RKO (cell line): ENCODE data around the gene BCL7A.
"Not testable (repeated sequence)": the region's sequence is repeated elsewhere in the genome, so short reads cannot be mapped to it uniquely, and the experiment has no call there.

Source experiments
- DNase-seq: peaks from one replicate; pipeline ENCODE4 v3.0.0-alpha.2; 2016; ENCODE audit warnings: low spot score

Gene BCL7A

DNA sequence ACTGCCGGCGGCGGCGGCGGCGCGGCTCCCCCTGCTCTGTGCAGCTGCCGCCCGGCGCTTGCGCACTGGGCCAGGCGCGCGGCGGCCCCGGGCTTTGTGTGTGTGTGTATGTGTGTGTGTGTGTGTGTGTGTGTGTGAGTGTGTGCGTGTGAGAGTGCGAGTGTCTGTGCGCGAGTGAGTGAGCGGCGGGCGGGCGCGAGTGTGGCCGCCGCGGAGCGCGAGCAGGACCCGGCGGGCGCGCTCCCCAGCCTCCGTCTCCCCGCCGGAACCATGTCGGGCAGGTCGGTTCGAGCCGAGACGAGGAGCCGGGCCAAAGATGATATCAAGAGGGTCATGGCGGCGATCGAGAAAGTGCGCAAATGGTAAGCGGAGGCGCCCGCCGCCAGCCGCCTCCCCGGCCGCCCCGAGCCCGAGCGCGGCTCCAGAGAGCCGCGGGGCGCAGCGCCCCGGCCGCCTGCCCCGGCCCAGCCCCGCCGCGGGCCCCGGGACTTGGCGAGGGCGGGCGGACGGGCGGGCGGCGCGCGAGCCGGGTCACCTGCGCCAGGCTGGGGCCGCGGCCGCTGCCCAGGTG is at the start of gene BCL7A:
Gene BCL7A (plus strand): TSS at position 63 of the 571 bp plus-strand sequence. CDS start 208 bp downstream, at position 271.
- peak; percentile 67 for DNase-seq

DNA sequence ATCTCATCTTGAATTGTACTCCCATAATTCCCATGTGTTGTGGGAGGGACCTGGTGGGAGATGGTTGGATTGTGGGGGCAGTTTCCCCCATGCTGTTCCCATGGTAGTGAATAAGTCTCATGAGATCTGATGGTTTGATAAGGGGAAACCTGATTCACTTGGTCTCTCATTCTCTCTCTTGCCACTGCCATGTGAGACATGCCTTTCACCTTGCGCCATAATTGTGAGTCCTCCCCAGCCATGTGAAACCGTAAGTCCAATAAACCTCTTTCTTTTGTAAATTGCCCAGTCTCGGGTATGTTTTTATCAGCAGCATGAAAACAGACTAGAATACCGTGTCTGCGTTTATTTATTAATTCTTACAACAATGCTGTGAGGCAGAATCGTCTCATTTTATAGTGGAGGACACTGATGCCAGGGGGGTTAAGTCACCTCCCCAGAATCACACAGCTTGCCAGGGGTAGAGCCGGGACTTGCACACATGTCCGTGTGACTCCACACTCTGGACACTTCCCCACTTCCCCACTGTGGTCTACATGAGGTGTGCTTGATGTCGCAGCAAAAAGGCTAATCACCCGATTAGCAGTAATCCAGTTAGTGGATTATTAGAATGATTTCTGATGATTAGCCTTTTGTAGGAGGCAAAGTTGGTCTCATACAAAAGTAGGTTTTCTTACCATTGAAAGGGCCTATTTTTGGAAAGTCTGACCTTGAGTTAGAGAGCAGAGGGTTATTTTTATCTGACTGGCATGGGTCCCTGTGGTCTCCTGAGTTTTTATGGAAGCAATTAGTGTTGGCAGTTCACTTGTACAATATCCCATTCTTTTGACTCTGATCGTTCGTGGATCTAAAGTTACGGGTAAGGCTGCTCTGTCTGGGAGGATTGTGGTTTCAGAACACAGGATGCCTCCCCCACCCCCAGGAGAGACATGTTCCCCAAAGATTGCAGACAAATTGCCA is 47.4 kb upstream of the BCL7A start:
- DNase-seq: no peak

DNA sequence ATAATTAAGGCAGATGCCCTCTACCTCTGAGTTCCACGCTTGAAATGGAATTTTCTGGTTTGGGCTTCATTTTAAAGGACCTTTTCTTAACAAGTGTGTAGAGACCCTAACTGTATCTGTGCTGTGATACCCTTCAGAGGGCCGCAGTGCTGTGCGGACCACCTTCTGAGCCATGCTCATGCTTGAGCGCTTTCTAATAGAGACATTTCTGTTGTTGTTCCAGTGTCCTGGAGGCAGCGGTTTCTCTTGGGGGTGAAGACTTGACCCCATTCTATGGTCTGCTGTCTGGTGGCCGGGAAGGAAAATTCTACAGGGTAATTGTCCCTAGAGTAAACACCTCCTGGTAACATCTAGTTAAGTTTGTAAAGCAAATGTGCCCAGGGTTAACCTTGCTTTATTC is 46.7 kb upstream of the BCL7A start:
- no peak for DNase-seq

DNA sequence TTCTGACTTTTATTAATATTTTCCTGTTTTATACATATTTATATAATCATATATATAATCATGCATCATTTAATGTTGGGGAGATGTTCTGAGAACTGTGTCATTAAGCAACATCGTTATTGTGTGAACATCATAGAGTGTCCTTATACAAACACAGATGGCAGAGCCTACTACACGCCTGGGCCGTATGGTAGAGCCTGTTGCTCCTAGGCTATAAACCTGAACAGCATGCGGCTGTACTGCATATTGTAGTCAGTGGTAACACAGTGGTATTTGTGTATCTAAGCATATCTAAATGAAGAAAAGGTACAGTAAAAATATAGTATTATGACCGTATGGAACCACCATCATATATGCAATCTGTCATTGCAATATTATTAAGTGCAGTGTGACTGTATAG is 44.7 kb upstream of the BCL7A start:
- DNase-seq: no peak

DNA sequence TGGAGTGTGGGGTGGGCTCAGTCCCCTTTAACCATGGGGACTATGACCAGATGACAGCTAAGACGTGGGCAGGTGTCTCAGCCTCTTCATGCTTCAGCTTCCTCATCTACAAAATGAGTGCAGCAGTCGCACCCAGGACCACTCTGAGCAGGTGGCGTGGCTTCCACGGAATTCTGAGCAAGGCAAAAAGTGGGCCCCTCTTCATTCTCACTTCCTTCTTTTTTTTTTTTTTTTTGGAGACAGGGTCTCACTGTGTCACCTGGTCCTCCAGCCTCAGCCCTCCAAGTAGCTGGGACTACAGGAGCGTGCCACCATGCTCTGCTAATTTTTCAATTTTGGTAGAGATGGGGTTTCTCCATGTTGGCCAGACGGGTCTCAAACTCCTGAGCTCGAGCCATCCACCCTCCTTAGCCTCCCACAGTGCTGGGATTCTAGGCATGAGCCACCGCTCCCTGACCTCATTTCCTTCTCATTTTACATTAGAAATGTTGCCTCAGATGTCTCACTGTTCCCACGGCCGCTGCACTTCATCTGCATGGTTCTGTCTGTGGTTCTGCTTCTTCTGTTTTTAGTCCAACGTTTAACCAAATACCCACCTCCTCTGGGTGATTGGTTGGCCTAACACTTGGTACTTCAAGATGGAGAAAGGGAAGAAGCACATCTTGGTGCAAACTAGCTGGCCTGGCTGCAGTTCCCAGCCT is 41.3 kb upstream of the BCL7A start:
- DNase-seq: peak; percentile 14

DNA sequence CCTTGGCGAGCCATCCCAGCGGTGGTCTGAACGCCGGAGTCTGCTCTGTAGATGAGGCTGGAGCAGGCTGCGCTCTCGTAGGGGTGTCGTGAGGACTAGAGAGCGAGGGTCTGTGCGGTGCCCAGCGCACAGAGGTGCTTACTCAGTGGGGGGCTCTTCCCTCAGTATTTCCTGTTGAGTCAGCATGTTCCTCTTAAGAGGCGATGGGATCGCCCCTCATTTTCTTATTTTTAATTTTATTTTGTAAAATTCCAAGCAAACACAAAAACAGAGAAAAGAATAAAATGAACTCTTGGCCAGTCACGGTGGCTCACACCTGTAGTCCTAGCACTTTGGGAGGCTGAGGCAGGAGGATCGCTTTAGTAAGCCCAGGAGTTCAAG is 40.8 kb upstream of the BCL7A start:
- no peak for DNase-seq

DNA sequence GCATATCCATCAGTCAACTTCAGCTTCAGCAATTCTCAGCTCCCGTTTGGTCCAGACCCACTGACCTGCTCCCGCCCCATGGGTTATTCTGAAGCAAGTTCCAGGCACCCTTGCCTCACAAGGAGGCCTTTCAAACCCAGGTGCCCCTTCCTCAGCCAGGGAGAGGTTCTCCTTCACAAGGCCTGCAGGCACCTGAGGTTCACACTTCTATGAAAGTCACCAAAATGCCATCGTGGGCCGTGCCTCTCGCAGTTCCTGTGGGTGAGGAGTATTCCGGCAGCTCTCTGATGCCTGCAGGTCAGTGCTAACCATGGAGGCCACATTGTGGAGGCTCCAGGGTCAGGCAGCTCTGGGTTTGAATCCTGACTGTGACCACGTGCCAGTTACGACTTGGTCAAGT is 40.2 kb upstream of the BCL7A start:
- DNase-seq: no peak

DNA sequence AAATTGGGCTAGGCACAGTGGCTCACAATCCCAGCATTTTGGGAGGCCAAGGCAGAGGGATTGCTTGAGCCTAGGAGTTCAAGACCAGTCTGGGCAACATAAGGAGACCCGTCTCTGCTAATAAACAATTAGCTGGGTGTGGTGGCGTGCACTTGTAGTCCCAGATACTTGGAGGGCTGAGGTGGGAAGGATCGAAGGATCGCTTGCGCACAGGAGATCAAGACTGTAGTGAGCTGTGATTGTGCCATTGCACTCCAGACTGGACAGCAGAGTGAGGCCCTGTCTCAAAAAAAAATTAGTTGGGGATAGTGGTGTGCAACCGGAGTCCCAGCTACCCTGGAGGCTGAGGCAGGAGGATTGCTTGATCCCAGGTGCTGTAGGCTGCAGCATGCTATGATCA is 38.7 kb upstream of the BCL7A start:
- no peak for DNase-seq

DNA sequence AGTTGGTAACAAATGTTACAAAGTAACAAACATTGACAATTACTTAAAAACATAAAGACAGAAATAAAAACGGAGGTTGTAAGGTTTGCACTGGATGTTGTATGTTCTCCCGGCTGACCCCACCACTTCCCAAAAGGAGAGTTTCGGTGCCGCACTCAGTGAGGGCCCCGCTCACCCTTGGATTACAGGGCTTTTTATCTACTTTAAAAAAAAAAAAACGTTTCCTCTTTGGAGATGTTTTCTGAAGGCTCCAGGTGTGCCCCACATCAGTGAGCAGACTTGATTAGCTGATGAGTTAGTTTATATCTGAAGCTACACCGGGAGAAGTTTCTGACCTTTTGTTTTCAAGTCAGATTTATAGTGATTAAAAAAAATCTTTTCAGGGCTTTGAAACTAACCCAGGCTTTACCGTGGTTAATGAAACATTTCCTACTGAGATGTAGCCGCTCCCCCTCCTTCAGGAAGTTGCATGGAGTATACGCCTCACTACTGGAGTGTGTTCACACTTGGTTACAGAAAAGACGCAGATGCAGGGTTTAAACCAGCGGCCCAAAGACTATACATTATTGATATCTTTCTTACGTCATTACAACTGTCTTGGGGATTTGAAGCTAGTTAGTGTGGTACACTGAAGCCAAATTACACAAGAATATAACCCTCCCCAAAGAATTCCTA is 38.0 kb upstream of the BCL7A start:
- no peak for DNase-seq

DNA sequence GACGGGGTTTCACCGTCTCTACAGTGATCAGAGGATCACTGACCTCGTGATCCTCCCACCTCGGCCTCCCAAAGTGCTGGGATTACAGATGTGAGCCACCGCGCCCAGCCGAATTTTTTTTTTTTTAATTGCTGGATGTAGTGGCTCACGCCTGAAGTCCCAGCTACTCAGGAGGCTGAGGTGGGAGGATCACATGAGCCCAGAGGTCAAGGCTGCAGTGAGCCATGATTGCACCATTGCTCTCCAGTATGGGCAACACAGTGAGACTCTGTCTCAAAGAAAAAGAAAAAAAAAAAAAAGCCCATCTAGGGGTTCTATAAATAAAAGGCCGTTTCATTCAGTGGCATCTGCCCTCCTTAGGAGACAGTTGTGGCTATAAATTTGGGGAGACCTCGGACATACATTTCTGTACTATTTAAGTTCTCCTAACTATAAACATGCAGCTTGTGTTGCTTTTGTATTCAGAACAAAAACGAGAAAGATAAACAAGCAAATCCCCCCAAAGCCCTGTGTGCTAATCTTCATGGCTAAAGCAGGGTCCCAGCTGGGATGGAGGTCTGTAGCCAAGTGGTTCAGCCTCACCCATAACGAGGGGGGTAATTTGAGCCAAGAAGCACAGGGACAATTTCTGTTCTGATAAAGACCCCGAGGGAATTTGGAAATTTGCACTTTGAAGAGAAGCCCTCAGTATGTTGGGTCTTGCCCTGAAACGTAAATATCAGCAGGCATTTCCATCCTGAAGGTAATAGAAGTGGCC is 35.0 kb upstream of the BCL7A start:
- DNase-seq: no peak

DNA sequence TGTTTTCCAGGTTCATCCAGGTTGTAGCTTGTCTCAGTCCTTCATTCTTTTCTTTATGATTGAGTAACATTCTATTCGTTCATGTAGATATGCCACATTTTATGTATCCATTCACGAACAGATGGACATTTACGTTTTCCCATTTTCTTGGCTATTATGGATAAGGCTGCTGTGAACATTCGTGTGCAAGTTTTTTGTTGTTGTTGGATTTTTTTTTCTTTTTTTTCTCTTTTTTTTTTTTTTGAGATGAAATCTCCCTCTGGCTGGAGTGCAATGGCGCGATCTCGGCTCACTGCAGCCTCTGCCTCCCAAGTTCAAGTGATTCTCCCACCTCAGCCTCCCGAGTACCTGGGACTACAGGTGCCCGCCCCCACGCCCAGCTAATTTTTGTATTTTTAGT is 33.2 kb upstream of the BCL7A start:
- DNase-seq: not testable (repeated sequence)

DNA sequence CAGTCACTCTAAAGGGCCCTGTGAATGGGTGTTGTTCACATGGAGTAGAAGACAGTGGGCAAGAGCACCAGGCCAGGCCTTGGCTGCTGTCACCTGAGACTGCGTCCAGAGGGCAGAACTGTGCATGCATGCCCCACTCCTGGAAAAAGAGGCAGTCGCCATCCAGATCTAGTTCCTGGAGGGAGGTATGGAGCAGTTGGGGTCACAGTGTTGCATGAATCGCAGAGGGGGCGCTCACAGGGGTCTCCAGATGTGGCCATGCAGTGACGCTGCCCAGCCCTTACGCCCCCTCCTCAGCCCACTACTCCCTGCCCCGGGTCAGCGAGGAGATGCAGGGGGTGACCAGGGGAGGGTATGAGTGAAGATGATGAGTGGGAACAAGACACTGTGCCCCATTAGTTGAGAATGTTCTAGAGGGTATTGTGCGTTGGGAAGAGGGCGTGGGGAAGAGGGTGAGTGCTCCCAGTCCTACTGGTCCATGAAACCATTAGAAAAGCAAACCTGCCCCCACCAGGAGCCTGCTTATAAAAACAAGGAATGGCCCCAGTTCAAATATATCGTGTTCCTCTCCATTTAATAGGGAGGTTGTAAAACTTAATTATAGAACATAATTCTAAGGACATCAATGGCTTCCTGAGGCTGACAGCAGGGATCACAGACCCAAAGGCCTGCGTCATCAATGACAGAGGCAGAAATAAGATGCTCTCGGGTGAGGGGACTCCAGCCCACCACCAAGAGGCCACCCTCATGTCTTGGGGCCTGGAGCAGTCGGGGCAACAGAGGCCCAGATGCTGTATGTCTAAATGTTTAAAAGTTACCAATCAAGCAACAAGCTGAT is 32.2 kb upstream of the BCL7A start:
- no peak for DNase-seq

DNA sequence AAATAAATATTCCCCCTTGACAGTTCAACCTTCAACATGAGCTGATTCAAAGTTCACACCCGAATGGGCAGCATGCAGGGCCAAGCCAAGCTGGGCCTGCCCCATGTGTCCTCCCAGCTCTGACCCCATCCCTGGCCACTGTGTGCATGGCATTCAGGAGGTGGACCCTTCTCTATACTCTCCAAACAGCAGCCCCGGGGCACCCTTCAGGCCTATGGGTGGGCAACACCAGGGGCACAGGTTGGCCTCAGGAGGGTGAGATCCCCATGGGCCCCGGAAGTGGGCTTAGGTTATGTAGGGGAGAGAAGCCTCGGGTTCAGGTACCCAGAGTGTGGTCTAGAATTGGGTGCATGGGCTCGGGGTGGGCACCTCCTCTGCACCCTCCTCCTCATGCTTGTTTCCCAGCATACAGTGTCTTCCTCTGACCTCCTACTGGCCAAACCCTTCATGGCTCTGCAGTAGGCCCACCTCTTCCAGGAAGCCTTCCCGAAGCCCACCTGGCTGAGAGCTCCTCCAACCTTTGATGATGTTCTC is 31.5 kb upstream of the BCL7A start:
- no peak for DNase-seq

DNA sequence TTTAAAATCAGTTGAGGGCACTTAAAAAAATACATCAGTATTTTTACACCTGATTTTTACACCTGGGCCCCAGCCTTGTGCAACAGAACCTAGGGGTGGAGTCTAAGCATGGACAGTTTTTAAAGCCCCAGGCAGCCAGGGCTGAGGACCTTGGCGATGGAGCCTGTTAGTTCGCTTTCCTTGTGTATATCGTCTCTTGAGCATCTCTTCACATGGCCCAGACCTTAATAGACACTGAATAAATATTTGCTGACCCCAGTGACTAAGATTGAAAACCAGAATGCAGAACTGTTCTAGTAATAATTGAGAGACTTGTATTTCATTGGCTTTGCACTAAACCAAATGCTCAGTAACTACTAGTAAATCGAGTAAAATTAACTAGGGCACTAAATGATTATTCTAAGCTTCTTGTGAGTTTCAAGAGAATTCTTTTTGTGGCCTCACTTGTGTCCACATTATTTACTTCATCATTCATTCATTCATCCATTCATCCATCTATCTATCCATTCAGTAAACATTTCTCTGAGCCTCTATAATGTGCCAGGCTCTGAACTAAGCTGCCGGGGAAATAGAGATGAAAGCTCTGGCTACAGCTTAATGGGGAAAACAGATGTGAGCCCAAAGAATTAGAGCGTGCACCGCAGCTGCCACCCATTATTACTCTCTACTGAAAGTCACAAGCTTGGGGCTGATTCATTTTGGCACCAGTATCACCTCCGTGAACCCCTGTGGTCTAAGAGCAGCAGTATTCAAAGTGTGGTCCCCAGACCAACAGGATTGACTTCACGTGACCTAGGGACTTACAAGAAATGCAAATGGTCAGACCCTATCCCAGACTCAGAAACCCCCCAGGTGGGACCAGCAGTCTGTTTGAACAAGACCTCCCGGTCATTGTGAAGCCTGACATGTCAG is 30.7 kb upstream of the BCL7A start:
- DNase-seq: no peak

DNA sequence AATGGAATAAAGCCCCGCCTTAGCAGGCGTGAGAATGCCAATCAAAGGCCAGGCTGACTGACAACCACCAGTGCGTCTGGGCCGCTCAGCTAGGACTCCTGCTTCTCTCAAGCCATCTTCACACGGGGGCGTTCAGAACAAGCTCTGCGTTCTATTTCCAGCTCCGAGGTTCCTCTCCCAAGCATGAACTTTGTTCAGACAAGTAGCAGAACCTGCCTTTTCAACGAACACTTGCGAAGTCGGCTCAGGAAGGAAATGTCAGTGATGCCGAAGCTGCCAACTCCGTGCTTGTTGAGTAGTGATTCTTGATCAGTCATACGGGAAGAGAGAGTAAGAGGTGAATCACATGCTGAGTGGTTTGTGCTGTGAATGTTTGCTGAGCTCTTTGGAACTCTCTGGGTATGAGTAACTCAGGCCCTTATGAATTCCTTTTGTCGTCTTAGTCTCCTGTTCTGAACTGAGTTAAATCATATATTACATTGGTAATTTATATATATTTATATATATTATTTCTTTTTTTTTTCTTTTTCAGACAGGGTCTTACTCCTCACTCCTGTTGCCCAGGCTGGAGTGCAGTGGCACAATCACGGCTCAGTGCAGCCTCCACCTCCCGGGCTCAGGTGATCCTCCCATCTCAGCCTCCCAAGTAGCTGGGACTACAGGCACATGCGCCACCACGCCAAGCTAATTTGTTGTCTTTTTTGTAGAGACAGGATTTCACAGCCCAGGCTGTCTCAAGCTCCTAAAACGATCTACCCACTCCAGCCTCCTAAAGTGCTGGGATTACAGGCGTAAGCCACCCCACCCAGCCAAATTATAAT is 29.4 kb upstream of the BCL7A start:
- peak; percentile 99 for DNase-seq

DNA sequence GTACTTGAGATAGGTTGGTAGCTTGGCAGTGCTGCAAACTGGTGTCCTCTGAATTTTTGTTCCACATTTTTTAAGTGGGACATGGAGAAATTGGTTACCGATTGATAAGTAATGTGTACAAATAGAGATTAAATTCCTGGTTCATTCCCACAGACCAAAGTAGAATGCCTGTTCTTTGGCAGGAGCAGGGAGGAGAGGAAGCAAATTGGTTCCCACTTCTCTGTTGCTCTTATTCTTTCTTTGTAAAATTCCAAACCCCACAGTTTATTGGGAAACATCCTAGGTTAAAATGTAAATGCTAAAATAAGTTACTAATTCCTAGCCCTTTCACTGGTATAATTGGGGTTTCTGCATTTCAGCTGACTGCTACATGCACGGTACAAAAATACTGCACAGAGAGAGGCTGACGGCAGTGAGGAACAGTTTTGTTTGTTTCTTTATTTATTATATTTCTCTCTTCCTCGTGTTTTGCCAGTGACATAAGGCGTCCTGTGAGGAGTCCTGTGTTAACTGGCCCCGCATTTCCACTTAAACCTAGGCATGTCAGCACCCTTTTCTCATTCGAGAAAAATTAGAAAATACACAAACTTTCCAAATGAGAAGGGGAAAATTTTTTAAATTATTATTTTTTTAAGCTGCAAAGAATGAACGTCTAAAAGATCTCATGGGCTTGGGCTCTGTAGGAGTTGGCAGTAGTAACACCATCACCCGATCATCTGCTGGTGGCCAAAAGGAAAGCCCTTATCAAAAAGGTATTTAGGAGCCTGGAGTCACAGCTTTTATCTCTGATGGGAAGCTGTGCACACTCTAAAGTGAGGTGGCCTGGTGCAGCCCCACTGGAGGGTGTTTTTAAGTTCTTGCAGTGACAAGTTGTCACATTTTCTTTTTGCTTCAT is 25.4 kb upstream of the BCL7A start:
- DNase-seq: no peak

DNA sequence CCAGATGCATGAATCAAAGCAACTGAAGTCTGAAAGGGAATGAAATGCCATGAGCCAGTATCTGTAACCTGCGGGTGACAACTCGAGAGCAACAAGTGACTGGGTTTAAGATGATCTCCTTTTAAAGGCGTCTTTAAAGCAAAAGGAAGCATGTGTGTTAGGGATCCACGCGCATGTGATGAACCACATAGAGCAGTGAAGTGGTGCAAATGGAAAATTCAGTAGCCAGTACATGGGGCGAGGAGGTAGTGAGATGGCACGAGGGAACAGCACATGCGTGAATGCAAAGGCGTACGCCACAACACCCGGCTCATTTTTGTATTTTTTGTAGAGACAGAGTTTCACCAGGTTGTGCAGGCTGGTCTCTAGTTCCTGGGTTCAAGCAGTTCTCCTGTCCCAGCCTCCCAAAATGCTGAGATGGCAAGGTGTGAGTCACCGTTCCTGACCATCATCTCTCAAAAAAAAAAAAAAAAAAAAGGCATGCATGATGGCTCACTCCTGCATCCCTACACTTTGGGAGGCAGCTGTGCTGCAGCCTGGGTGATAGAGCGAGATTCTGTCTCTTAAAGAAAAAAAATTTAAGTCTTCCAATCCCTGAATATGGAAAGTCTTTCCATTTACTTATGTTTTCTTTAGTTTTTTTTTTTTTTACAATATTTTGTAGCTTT is 24.6 kb upstream of the BCL7A start:
- peak; percentile 36 for DNase-seq
